Anterior cingulate cortex (tissue), 58 donors: ENCODE measurements around the gene GPR18.
"Not testable (repeated sequence)": the region's sequence is repeated elsewhere in the genome, so short reads cannot be mapped to it uniquely, and the experiment has no call there.

Experiments used
- DNase-seq, 58 donors: peaks; one replicate each; lab custom pipeline; 2025; lab: John Stamatoyannopoulos, UW

Gene GPR18

DNA sequence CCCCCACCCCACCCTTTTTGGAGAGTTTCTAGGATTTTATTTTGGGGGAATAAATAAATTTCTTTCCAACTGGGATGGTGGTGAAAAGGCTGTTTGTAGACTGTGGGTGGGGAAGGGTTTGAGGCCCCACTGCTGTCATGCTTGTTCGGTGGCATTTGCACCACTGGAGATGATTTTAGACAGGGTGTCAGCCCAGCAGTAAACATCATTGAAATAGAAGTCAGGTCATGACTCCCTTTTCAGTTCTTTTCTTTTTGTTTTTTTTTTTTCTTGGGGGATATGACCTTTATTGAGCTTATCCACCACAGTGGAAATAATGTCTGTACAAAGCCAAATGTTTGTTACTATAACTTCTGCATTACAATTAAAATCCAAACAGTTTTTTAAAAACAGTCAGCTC is 43.4 kb downstream of the GPR18 start:
- DNase-seq, result no peak

- no peak for DNase-seq
Measured at GRCh38 chr13:99214232-99214631, 43.9 kb downstream of the GPR18 start.

DNA sequence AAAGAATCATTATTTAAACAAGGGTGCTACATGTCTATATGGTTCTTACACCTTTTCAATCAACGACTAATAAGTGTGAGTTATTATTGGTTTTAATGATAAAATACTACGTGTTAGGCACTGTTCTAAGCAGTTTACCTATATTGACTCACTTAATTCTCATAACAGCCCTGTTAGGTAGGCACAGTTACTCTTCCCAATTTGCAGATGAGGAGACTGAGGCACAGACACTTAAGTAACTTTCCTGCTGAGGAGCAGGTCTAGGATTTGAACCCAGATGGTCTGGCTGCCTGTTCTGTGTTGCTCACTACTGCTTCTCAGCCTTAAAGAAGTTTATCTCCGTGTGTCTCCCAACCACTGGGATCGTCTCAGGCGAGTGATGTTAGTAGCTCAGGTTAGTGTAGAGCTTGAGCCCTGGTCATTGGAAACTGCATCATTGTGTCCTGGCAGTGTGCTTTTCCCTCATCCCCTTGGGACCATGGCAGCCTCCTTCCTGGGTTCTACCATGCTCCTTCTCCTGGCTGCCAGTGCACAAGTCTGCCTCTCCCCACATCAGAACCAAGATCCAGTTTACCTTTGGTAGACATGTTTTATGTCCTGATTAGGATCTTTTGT is 46.7 kb downstream of the GPR18 start:
- DNase-seq, result no peak

- not testable (repeated sequence) for DNase-seq
Measured at GRCh38 chr13:99210627-99211026, 47.6 kb downstream of the GPR18 start.

GRCh38 chr13:99208845-99209527 is 49.2 kb downstream of the GPR18 start:
- no peak for DNase-seq

DNA sequence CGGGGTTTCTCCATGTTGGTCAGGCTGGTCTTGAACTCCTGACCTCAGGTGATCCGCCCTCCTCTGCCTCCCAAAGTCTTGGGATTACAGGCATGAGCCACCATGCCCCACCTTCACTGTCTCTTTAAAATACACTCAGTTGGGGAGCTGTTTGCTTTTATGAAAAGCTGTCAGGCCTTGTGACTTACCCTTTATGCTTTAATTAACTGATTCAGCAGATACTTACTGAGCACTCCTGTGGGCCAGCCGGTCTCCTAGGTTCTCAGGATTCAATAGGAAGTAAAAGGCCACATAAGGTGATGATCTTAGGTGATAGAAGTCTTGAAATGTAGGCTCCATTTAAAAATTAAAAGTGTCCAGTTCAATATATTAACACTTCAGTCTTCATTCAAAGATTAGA is 50.0 kb downstream of the GPR18 start:
- no peak for DNase-seq

GRCh38 chr13:99207511-99207910 is 50.7 kb downstream of the GPR18 start:
- no peak for DNase-seq

DNA sequence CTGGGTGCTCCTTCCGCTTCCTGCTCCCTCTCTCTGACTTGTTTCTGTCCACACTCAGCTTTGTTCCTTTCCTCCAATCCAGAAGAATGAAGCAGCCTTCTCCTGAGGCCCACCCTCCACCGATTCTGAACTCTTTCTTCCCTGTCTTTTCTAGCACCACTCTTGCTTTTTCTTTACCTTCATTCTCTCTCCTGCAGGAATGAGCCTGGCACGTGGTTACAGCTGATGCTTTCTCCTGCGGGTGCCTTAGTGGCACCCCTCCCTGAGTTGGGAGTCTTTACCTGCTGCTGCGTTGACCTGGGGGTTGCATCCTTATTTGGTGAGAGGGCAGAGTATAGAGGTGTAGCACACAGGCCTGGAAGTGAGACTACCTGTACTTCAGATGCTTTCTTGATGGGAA is 51.3 kb downstream of the GPR18 start:
- no peak for DNase-seq

GRCh38 chr13:99206226-99206625 is 52.0 kb downstream of the GPR18 start:
- no peak for DNase-seq

GRCh38 chr13:99205621-99206220 is 52.5 kb downstream of the GPR18 start:
- DNase-seq, result no peak
